Measurements from ENCODE around the gene ATP12A. TPM values are rescaled to one million over a fixed set of nuclear protein-coding genes. Genes with fewer than 3 reads are reported as not detected.

Gene ATP12A
- total and polyA plus RNA-seq, 12 donors, result not detected

GRCh38 chr13:24719139-24719538, 38.9 kb downstream of the ATP12A start:
- Histone ChIP-seq H3K4me3 (no peak overlapping the region), H3K27ac (no peak overlapping the region), H3K4me1 (peaks cover 0 to 8% (median 0%) of the 10 kb centered on the region in 9 donors), H3K36me3 (no peaks in the 10 kb centered on the region), H3K27me3 (no peaks in the 10 kb centered on the region), H3K9me3 (no peaks in the 10 kb centered on the region)
- no peak for DNase-seq
- intact Hi-C loops (cut with DNase I), result no loop called here
- WGBS, 2 donors, result 87% methylated on average over 12 of the region's 12 CpGs
- TF ChIP-seq CTCF (IDR thresholded peaks at IDR 0.05), result no peak
- no peak for ATAC-seq

DNA sequence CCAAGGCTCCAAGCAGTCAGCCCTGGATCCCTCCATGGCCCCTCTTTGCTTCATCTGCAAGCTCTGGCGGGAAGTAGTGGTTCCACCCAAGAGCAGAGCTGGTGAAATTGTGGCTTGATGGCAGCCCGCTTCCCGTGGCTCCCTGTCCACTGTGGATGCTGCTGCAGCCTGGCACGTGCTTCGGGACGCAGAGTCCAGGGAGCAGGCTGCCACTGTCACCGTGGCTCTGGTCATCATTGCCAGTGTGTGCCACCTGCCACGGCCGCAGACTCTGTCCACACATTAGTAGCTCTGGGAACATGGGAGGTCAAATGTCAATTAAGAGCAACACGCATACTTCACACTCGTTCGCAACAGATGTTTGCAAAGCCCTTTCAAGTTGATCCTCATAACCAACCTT, 43.0 kb downstream of the ATP12A start:
- Histone ChIP-seq H3K4me3 (no peak overlapping the region), H3K36me3 (no peaks in the 10 kb centered on the region), H3K27ac (no peak overlapping the region), H3K9me3 (no peaks in the 10 kb centered on the region), H3K27me3 (peaks cover 0 to 10% (median 0%) of the 10 kb centered on the region in 7 donors), H3K4me1 (peaks cover 0 to 5% (median 0%) of the 10 kb centered on the region in 9 donors)
- WGBS, 2 donors, result 76 to 87% methylated on average over 12 of the region's 12 CpGs
- TF ChIP-seq CTCF (IDR thresholded peaks at IDR 0.05), result no peak
- intact Hi-C loops (cut with DNase I), result no loop called here
- ATAC-seq (no peak), DNase-seq (no peak)

- 38 to 43% methylated on average over 2 of the region's 2 CpGs for WGBS, 2 donors
- intact Hi-C loops (cut with DNase I), result loop anchor here in 6 of 10 donors (5.0 kb wide), 2 partner anchors 32 to 142 kb away; no protein-coding TSS in a partner anchor
- Histone ChIP-seq H3K4me1 (peaks cover 0 to 3% (median 0%) of the 10 kb centered on the region in 9 donors), H3K9me3 (no peaks in the 10 kb centered on the region), H3K27me3 (peaks cover 0 to 10% (median 0%) of the 10 kb centered on the region in 7 donors), H3K4me3 (no peak overlapping the region), H3K36me3 (no peaks in the 10 kb centered on the region), H3K27ac (no peak overlapping the region)
- DNase-seq (no peak), ATAC-seq (peak in 2 of 8 donors; percentile 40 to 46)
- no peak for TF ChIP-seq CTCF (IDR thresholded peaks at IDR 0.05)
These were observed 44.5 kb downstream of the ATP12A start for GRCh38 chr13:24724714-24725113.

GRCh38 chr13:24725379-24725778, 45.2 kb downstream of the ATP12A start:
- Histone ChIP-seq H3K9me3 (no peaks in the 10 kb centered on the region), H3K27me3 (peaks cover 0 to 10% (median 0%) of the 10 kb centered on the region in 7 donors), H3K4me3 (no peak overlapping the region), H3K27ac (no peak overlapping the region), H3K4me1 (peaks cover 0 to 3% (median 0%) of the 10 kb centered on the region in 9 donors), H3K36me3 (no peaks in the 10 kb centered on the region)
- no peak for TF ChIP-seq CTCF (IDR thresholded peaks at IDR 0.05)
- WGBS, 2 donors, result 90 to 91% methylated on average over 5 of the region's 5 CpGs
- DNase-seq (no peak), ATAC-seq (no peak)
- intact Hi-C loops (cut with DNase I), result loop anchor here in 6 of 10 donors (5.0 kb wide), 2 partner anchors 33 to 143 kb away; no protein-coding TSS in a partner anchor

Data from heart right ventricle (tissue), 16 donors.